Spleen (tissue), 11 donors: ENCODE measurements around the gene P4HA3. TPM values are rescaled to one million over a fixed set of nuclear protein-coding genes. Genes with fewer than 3 reads are reported as not detected.

ENCODE experiments used
- DNase-seq: peaks from one replicate; pipeline ENCODE4 v3.0.0-alpha.2; 2020
- H3K27ac ChIP-seq, 8 donors: fragments of 200-600 bp; sonication (generic) in 7 of 8; 1 replicate in 4 of 8; 2 replicates in 4 of 8; pipeline versions ENCODE4 v1.5.0 to v1.8.0; 2016 to 2021; ENCODE audit warnings: inconsistent platforms in 4 of 8, mild to moderate bottlenecking in 4 of 8, moderate library complexity in 1 of 8
- H3K27me3 ChIP-seq, 7 donors: fragments of 200-600 bp; sonication (generic) in 6 of 7; replicated peaks in 1 of 7; 1 replicate in 4 of 7; 2 replicates in 3 of 7; pipeline versions ENCODE4 v1.5.0 to v1.8.0; 2016 to 2021; ENCODE audit warnings: inconsistent platforms in 3 of 7, mild to moderate bottlenecking in 1 of 7
- H3K36me3 ChIP-seq, 6 donors: fragments of 200-600 bp; sonication (generic) in 5 of 6; 1 replicate in 4 of 6; 2 replicates in 2 of 6; pipeline versions ENCODE4 v1.5.0 to v1.8.0; 2016 to 2021; ENCODE audit warnings: inconsistent platforms in 2 of 6
- H3K4me1 ChIP-seq, 6 donors: fragments of 200-600 bp; sonication (generic) in 5 of 6; 1 replicate in 3 of 6; 2 replicates in 3 of 6; pipeline versions ENCODE4 v1.5.0 to v1.8.0; 2016 to 2021; ENCODE audit warnings: inconsistent platforms in 3 of 6
- H3K4me3 ChIP-seq, 8 donors: fragments of 200-600 bp; sonication (generic) in 7 of 8; 1 replicate in 4 of 8; 2 replicates in 4 of 8; pipeline versions ENCODE4 v1.5.0 to v1.8.0; 2016 to 2021; ENCODE audit warnings: inconsistent platforms in 4 of 8, mild to moderate bottlenecking in 4 of 8, moderate library complexity in 2 of 8
- H3K9me3 ChIP-seq, 8 donors: fragments of 200-600 bp; sonication (generic) in 7 of 8; 1 replicate in 4 of 8; 2 replicates in 4 of 8; pipeline versions ENCODE4 v1.5.0 to v1.8.0; 2016 to 2021; ENCODE audit warnings: inconsistent platforms in 4 of 8
- POLR2A ChIP-seq, 3 donors: fragments of 450-650 bp; IDR thresholded peaks; one replicate each; pipeline ENCODE4 v1.5.1; 2017; ENCODE audit warnings: antibody characterized with exemption in 3 of 3, mild to moderate bottlenecking in 1 of 3
- POLR2AphosphoS5 ChIP-seq, 3 donors: sonication (generic); formaldehyde crosslinking; IDR thresholded peaks; one replicate each; pipeline ENCODE4 v1.5.1; 2017; ENCODE audit warnings: antibody characterized with exemption in 3 of 3
- WGBS, 5 donors: extraction: QIAGEN DNeasy Blood & Tissue Kit in 3 of 5; methylation state at CpG; one replicate each; pipeline versions ENCODE4 v1.1.5 to v1.1.7; 2013 to 2018; 5-methylcytosine and 5-hydroxymethylcytosine counted together
- intact Hi-C: fragments of 100-400 bp; cut with DNase I; formaldehyde crosslinking; loops from one replicate; pipeline ENCODE4 v1.15.0; 2023; ENCODE audit warnings: low total_unique reads
- polyA plus RNA-seq, 3 donors: library from polyadenylated mRNA; stranded (reverse); fragments of 200-250 nt; gene quantifications; one replicate each; pipeline ENCODE4 v1.2.1, GENCODE V29; 2013
- total RNA-seq, 7 donors: library from RNA; depleted of rRNA in 3 of 7; stranded (reverse); fragments of >200 nt in 3 of 7; fragmentation: NEBNext Ultra II Directional in 4 of 7; extraction: Animal tissue kit (Norgen Biotek cat#: 25700) in 4 of 7; gene quantifications; one replicate each; pipeline versions ENCODE4 v1.1.0 to v1.2.1, GENCODE V29; 2016 to 2021
- TF ChIP-seq, protein P1 (sequence below), 11 experiments: fragments of 200-600 bp in 7 of 11; fragments of 450-650 bp in 4 of 11; sonication (generic) in 4 of 11; IDR thresholded peaks in 8 of 11; conservative IDR thresholded peaks in 3 of 11; 1 replicate in 7 of 11; 2 replicates in 4 of 11; pipeline versions ENCODE4 v1.4.0 to v1.8.0; 2016 to 2021; ENCODE audit warnings: antibody characterized with exemption in 11 of 11, inconsistent platforms in 4 of 11, mild to moderate bottlenecking in 1 of 11
- donor health status: healthy with polysubstance abuse.
- donor health status: DM: no; HTN: no; CAD: no; lungs with moderate emphysema.
- donor health status: DM: no; HTN: no; CAD: no.
- donor health status: Bipolar disorder and iron deficiency.
- donor health status: healthy.
- donor health status: DM: no; HTN: no; CAD: no.
- donor health status: DM: yes; HTN: yes; CAD: no.

P4HA3 gene
- total and polyA plus RNA-seq, 10 donors: 0.39 to 0.44 TPM; not detected in 8

DNA sequence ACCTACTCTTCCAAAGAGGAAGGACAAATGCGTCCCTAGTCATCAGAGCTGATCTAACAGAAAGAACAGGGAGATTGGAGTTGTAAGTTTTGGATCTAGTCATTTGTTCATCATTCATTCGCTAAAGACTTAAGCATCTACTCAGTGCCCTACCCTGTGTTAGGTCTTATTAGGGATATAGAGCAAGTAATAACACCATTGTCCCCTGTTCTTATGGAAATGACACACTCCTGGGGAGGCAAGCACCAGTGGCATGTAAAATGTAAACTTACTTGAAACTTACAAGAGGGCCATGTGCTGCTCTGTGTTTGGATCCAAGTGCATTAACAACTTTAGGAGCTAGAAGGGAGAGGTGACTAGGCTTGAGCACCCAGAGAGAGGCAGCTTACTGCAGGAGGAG lies 61.9 kb downstream of the P4HA3 start:
- H3K36me3 ChIP-seq: peaks cover 0 to 92% (median 43%) of the 10 kb centered on the region in 6 donors
- H3K27me3 ChIP-seq: no peaks in the 10 kb centered on the region
- intact Hi-C loops: no loop called here
- no peak for DNase-seq
- no peaks in the 10 kb centered on the region for H3K4me1 ChIP-seq
- no peak overlapping the region for H3K27ac ChIP-seq
- TF ChIP-seq POLR2A (IDR thresholded peaks at IDR 0.05) (no peak), POLR2AphosphoS5 (IDR thresholded peaks at IDR 0.05) (no peak)
- TF ChIP-seq, protein P1, sequence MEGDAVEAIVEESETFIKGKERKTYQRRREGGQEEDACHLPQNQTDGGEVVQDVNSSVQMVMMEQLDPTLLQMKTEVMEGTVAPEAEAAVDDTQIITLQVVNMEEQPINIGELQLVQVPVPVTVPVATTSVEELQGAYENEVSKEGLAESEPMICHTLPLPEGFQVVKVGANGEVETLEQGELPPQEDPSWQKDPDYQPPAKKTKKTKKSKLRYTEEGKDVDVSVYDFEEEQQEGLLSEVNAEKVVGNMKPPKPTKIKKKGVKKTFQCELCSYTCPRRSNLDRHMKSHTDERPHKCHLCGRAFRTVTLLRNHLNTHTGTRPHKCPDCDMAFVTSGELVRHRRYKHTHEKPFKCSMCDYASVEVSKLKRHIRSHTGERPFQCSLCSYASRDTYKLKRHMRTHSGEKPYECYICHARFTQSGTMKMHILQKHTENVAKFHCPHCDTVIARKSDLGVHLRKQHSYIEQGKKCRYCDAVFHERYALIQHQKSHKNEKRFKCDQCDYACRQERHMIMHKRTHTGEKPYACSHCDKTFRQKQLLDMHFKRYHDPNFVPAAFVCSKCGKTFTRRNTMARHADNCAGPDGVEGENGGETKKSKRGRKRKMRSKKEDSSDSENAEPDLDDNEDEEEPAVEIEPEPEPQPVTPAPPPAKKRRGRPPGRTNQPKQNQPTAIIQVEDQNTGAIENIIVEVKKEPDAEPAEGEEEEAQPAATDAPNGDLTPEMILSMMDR (IDR thresholded peaks at IDR 0.05 in 8 of 11, conservative IDR thresholded peaks at IDR 0.05 in 3 of 11): no peak
- H3K9me3 ChIP-seq: no peaks in the 10 kb centered on the region
- H3K4me3 ChIP-seq: no peak overlapping the region
- 94 to 98% (median 97%) methylated on average over 2 of the region's 2 CpGs for WGBS, 5 donors

DNA sequence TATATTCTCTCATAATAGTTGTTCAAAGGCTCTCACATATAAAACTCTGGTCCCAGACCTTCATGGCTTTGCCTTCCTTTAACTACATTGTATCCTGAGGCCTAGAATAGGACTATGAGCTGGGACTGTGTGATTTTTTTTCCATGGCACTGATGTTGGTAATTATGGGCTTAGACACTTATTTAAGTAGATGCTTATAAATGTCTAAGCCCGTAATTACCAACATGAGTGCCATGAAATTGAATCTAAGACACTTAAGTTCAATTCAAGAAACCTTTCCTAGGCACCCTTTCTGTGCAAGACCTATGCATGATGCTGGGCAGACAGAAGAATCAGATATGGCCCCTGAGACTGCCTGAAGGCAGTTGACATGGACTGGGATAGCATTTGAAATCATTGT lies 63.0 kb downstream of the P4HA3 start:
- no peak for DNase-seq
- 92 to 98% (median 96%) methylated on average over 1 of the region's 1 CpG for WGBS, 5 donors
- H3K4me1 ChIP-seq: no peaks in the 10 kb centered on the region
- TF ChIP-seq POLR2AphosphoS5 (IDR thresholded peaks at IDR 0.05) (no peak), POLR2A (IDR thresholded peaks at IDR 0.05) (no peak)
- TF ChIP-seq, protein P1 (IDR thresholded peaks at IDR 0.05 in 8 of 11, conservative IDR thresholded peaks at IDR 0.05 in 3 of 11): no peak
- no peak overlapping the region for H3K27ac ChIP-seq
- intact Hi-C loops: no loop called here
- peaks cover 0 to 83% (median 33%) of the 10 kb centered on the region in 6 donors for H3K36me3 ChIP-seq
- H3K27me3 ChIP-seq: no peaks in the 10 kb centered on the region
- H3K4me3 ChIP-seq: no peak overlapping the region
- no peaks in the 10 kb centered on the region for H3K9me3 ChIP-seq

DNA sequence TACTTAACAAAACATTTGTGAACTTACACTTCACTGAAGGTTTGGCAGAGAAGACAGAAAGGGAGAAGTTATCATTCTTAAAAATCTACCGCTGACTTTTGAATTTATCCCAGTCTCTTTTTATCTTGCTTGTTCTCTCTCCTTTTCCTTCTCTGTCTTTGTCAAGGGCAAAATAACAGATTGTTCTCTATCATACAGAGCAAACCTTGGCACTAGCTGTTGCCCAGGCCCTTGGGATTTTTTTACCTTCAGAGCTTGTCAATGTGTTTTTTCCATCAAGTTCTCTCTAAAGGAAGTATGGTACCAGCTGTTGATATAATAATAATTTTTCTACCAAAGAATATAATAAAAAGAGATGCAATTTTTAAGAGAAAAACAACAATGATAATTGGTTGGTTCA lies 73.2 kb downstream of the P4HA3 start:
- H3K4me1 ChIP-seq: no peaks in the 10 kb centered on the region
- TF ChIP-seq, protein P1 (IDR thresholded peaks at IDR 0.05 in 8 of 11, conservative IDR thresholded peaks at IDR 0.05 in 3 of 11): no peak
- TF ChIP-seq POLR2A (IDR thresholded peaks at IDR 0.05) (no peak), POLR2AphosphoS5 (IDR thresholded peaks at IDR 0.05) (no peak)
- H3K36me3 ChIP-seq: peaks cover 0 to 97% (median 37%) of the 10 kb centered on the region in 6 donors
- no peaks in the 10 kb centered on the region for H3K9me3 ChIP-seq
- H3K4me3 ChIP-seq: no peak overlapping the region
- intact Hi-C loops: no loop called here
- no peak for DNase-seq
- WGBS, 5 donors: 65 to 84% (median 66%) methylated on average over 1 of the region's 1 CpG
- no peaks in the 10 kb centered on the region for H3K27me3 ChIP-seq
- no peak overlapping the region for H3K27ac ChIP-seq

DNA sequence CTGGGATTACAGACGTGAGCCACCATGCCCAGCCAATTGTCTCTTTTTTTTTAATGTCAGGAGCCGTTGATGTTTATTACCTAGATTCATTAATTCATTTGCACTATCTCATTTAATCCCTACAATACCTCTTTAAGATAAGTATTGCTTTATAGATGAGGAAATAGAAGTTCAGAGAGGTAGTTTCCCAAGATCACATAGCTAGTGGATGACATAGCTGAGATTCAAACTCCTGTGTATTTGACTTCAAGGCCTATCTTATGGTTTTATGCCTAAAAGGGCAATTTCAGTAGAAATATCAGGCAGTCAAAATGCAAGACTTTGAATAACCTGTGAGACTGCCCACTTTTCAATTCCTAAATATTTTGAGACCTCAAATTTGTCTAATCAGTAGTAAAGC lies 73.9 kb downstream of the P4HA3 start:
- WGBS, 5 donors: 86 to 100% (median 91%) methylated on average over 2 of the region's 2 CpGs
- TF ChIP-seq POLR2AphosphoS5 (IDR thresholded peaks at IDR 0.05) (no peak), POLR2A (IDR thresholded peaks at IDR 0.05) (no peak)
- TF ChIP-seq, protein P1 (IDR thresholded peaks at IDR 0.05 in 8 of 11, conservative IDR thresholded peaks at IDR 0.05 in 3 of 11): no peak
- intact Hi-C loops: no loop called here

More for the DNA sequence above, 73.9 kb downstream of the P4HA3 start:
- Histone ChIP-seq H3K27ac (no peak overlapping the region), H3K27me3 (no peaks in the 10 kb centered on the region), H3K9me3 (no peaks in the 10 kb centered on the region), H3K4me1 (peaks cover 0 to 2% (median 0%) of the 10 kb centered on the region in 6 donors), H3K36me3 (peaks cover 0 to 98% (median 37%) of the 10 kb centered on the region in 6 donors), H3K4me3 (no peak overlapping the region)
- DNase-seq: no peak
